Stimulated activated naive B cell treated with anti-CD40 and anti-IgM and Interleukin-4, amounts not matched to agents 10 μg/mL and 1 μg/mL and 100 μg/mL, for 72 hours (primary cell): Measurements from ENCODE around the gene CYP19A1.

Experiments
- ATAC-seq, 2 donors: fragments of 150-1000 bp; cut with Tn5 transposase; replicated peaks; 2 replicates each; pipeline ENCODE4 v1.10.0; 2021; ENCODE audit warnings: moderate library complexity in 1 of 2
- DNase-seq: peaks from one replicate; pipeline ENCODE4 v3.0.0; 2021
- H3K27ac Mint-ChIP-seq: one replicate; pipeline ENCODE4 v1.8.0; 2022; ENCODE audit warnings: mild to moderate bottlenecking, mixed read lengths
- H3K27me3 Mint-ChIP-seq, 2 donors: one replicate each; pipeline ENCODE4 v1.8.0; 2022; ENCODE audit warnings: mixed read lengths in 2 of 2
- H3K36me3 Mint-ChIP-seq, 2 donors: one replicate each; pipeline ENCODE4 v1.8.0; 2022; ENCODE audit warnings: mixed read lengths in 2 of 2, mild to moderate bottlenecking in 1 of 2
- H3K4me1 Mint-ChIP-seq, 2 donors: one replicate each; pipeline ENCODE4 v1.8.0; 2022; ENCODE audit warnings: mixed read lengths in 2 of 2, mild to moderate bottlenecking in 1 of 2
- H3K4me3 Mint-ChIP-seq, 2 donors: one replicate each; pipeline ENCODE4 v1.8.0; 2022; ENCODE audit warnings: mild to moderate bottlenecking in 2 of 2, mixed read lengths in 2 of 2, moderate library complexity in 1 of 2
- H3K9me3 Mint-ChIP-seq, 2 donors: one replicate each; pipeline ENCODE4 v1.8.0; 2022; ENCODE audit warnings: mixed read lengths in 2 of 2, mild to moderate bottlenecking in 1 of 2

CYP19A1 gene

DNA sequence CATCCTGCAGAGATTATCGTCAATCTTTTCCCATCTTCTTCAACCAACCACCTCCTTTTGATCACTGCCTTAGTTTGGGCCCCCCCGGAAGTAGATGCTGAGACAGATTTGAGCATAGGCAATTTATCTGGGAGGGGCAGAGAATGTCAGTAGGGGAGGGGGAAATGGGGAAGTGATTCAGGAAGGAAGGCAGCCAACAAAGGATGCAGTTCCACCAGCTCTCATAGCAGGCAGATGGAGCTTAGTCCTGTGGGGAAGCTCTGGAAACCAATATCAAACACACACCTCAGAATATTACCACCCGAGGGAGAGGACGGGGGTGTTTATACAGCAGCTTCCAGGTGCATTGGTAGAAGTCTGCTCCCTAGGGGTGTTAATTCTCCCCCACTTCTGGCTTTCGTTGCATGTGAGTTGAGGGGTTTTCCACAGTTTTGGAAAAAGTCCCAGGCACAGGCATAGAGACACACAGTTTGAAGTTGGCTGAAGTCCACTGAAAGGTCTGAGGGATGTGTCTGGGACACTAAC is 152.2 kb downstream of the CYP19A1 start:
- peaks cover 26 to 36% of the 10 kb centered on the region in 2 donors for H3K4me1 Mint-ChIP-seq
- peaks cover 6 to 11% of the 10 kb centered on the region in 2 donors for H3K27me3 Mint-ChIP-seq
- DNase-seq (no peak), ATAC-seq (peak in 1 of 2 donors; percentile 28)
- no peak overlapping the region for H3K4me3 Mint-ChIP-seq
- H3K27ac Mint-ChIP-seq, result no peak overlapping the region
- H3K9me3 Mint-ChIP-seq, result peaks cover 0 to 1% of the 10 kb centered on the region in 2 donors
- no peaks in the 10 kb centered on the region for H3K36me3 Mint-ChIP-seq

DNA sequence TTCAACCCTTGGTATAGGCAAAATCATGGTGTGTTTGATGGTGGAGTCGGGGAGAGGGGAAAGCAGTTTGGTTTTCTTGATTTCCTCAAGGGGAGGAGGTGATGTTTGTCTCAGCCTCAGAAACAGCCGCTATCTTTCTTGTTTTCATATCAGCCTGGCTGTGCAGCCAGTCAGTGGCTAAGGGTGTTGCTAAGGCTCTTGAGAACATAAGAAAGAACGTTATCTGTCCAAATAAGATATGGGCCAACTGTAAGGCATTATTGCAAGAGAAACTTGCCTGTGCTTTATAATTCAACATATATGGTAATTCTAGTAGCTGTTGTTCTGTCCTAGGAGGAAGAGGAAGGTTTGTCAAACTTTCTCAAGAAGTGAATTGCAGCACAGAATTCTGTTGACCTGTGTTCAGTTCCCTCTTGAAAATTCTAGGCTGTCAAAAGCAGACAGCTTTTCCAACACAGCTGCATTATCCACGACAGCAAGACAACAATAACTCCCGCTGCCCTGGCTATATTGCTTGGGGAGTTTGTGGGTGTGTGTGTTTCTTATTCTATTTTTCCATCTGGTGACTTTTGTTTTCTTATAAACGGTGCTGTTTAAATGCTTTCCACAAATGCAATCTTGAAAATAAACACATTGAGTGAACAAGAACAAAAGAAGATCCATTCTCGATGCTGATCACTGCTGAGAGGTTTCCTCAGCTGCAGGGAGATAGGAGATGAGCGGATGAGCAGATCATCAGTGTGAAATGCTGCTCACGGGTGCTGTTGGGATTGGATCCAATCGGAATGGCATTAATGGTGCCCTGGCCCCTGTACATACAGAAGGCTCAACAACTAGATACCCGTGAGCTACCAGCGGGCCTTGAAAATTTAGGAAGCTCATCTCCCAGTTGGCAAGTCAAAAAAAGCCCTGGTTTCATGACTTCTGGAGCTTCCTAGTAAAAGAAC is 152.9 kb downstream of the CYP19A1 start:
- H3K36me3 Mint-ChIP-seq, result no peaks in the 10 kb centered on the region
- no peak overlapping the region for H3K4me3 Mint-ChIP-seq
- ATAC-seq (no peak), DNase-seq (no peak)
- no peak overlapping the region for H3K27ac Mint-ChIP-seq
- peaks cover 5 to 11% of the 10 kb centered on the region in 2 donors for H3K27me3 Mint-ChIP-seq
- H3K9me3 Mint-ChIP-seq, result peaks cover 0 to 1% of the 10 kb centered on the region in 2 donors
- H3K4me1 Mint-ChIP-seq, result peaks cover 26 to 35% of the 10 kb centered on the region in 2 donors

DNA sequence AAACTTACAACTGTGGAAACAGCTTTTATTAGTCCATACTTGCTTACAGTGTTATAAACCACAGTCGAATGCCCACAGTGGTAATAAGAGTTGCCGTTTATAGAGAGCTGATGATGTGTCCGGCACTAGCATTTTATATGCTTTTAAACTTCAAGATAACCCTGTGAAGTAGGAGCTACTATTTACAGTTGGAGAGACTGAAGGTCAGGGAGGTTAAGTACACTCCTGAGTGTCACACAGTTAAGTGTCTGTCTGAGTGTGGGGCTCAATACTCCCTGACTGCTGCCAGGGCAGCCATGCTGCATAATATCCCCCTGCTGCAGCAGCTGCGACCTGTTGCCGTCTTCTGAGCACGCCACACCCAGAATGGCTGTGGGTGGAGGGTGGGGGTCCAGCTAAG is 153.8 kb downstream of the CYP19A1 start:
- Mint-ChIP-seq H3K36me3 (peaks cover 0 to 3% of the 10 kb centered on the region in 2 donors), H3K27me3 (peaks cover 9 to 11% of the 10 kb centered on the region in 2 donors), H3K27ac (no peak overlapping the region), H3K4me1 (peaks cover 26 to 32% of the 10 kb centered on the region in 2 donors), H3K4me3 (no peak overlapping the region), H3K9me3 (peaks cover 0 to 3% of the 10 kb centered on the region in 2 donors)
- DNase-seq, result no peak
- ATAC-seq, result no peak

DNA sequence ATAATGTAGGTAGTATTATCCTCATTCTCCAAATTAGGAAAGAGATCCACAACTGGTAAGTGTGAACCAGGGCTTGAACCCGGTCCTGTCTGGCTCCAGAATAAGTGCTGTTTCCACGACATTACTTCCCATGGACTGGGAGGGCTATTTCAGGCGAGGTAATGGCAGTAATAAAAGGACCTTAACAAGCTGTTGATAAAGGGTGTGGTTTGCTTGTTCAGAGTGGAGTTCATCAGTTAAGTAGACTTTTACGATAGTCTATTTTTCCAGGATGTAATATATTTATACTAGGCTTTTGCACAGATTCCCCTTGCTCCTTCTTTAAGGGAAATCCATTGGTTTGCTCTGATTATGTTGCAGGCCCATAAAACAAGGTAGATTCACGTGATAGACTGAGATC is 155.3 kb downstream of the CYP19A1 start:
- H3K9me3 Mint-ChIP-seq, result peaks cover 0 to 3% of the 10 kb centered on the region in 2 donors
- H3K36me3 Mint-ChIP-seq, result peaks cover 0 to 3% of the 10 kb centered on the region in 2 donors
- no peak overlapping the region for H3K4me3 Mint-ChIP-seq
- ATAC-seq (no peak), DNase-seq (no peak)
- H3K4me1 Mint-ChIP-seq, result peaks cover 20 to 27% of the 10 kb centered on the region in 2 donors
- H3K27ac Mint-ChIP-seq, result no peak overlapping the region
- H3K27me3 Mint-ChIP-seq, result peaks cover 5 to 11% of the 10 kb centered on the region in 2 donors

DNA sequence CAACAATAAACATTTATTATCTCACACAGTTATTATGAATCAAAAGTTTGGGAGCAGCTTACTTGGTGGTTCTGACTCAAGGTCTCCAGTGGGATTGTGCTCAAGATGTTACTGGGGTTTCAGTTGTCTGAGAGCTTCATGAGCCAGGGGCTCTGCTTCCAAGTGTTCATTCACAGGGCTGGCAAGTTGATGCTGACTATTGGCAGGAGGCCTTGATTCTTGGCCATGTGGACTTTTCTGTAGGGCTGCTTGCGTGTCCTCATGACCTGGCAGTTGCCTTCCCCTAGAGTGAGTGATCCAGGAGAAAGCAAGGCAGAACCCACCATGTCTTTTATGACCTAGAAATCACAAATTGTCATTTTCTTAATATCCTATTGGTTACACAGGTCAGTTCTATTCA is 156.5 kb downstream of the CYP19A1 start:
- Mint-ChIP-seq H3K4me1 (peaks cover 11 to 16% of the 10 kb centered on the region in 2 donors), H3K9me3 (peaks cover 0 to 3% of the 10 kb centered on the region in 2 donors), H3K36me3 (peaks cover 0 to 3% of the 10 kb centered on the region in 2 donors), H3K27ac (no peak overlapping the region), H3K4me3 (no peak overlapping the region), H3K27me3 (peaks cover 4 to 11% of the 10 kb centered on the region in 2 donors)
- DNase-seq (no peak), ATAC-seq (no peak)

DNA sequence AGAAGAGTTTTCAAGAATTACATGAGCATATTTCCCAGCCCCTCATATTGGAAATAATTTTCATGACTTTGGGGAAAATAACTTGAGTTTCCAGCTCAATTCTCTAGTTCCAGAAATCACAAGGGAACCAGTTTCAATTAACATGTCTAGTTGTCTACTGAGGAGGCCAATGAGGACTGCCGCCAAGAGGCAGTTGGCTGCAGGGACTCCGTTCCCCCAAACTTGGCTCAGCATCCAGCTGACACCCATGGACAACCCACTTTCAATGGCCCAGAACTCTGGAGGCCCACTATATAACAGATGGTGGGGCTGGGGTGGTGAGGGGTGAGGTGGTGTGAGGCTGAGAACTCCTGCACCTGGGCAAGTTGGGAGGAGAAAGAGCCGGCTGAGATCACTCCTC is 157.2 kb downstream of the CYP19A1 start:
- Mint-ChIP-seq H3K27me3 (peaks cover 4 to 11% of the 10 kb centered on the region in 2 donors), H3K36me3 (peaks cover 0 to 3% of the 10 kb centered on the region in 2 donors)

DNA sequence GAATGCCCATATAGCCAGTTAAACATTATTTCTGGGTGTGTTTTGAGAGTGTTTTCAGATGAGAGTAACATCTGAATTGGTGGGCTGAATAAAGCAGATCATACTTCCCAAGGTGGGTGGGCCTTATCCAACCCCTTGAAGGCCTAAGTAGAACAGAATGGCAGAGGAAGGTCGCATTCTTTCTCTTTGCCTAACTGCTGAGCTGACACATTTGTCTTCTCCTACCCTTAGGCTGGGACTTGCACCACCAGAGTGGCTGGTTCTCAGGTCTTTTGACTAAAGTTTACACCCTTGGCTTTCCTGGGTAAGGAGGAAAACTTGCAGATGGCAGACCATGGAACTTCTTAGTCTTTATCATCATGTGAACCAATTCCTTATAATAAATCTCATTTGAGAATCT is 157.9 kb downstream of the CYP19A1 start:
- Mint-ChIP-seq H3K36me3 (peaks cover 0 to 3% of the 10 kb centered on the region in 2 donors), H3K27me3 (peaks cover 4 to 11% of the 10 kb centered on the region in 2 donors)

More for the DNA sequence above, 157.2 kb downstream of the CYP19A1 start:
- DNase-seq (no peak), ATAC-seq (no peak)
- Mint-ChIP-seq H3K9me3 (peaks cover 0 to 3% of the 10 kb centered on the region in 2 donors), H3K4me1 (peaks cover 7 to 12% of the 10 kb centered on the region in 2 donors), H3K4me3 (no peak overlapping the region), H3K27ac (no peak overlapping the region)

DNA sequence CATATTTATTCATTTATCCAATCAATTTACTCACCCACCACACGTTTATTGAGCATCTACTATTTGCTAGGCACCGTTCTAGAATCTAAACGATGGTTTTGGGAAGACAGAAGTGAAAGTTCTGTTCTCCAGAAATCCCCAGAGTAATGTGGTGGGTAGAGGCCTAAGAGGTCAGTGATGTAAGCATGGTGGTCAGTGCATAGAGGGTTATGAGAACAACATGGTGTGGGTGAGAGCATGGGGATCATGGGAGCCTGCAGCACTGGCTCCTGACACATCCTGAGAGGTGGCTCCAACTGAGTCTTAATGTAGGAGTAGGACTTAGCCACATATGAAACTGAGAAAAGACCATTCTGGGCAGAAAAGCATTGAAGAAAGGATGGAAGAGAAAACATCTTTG is 158.4 kb downstream of the CYP19A1 start:
- DNase-seq (no peak), ATAC-seq (peak; percentile 86 to 94)
- Mint-ChIP-seq H3K36me3 (peaks cover 0 to 3% of the 10 kb centered on the region in 2 donors), H3K9me3 (peaks cover 0 to 3% of the 10 kb centered on the region in 2 donors), H3K27ac (no peak overlapping the region), H3K4me1 (peaks cover 5 to 12% of the 10 kb centered on the region in 2 donors), H3K27me3 (peaks cover 4 to 10% of the 10 kb centered on the region in 2 donors), H3K4me3 (no peak overlapping the region)

More for the DNA sequence above, 157.9 kb downstream of the CYP19A1 start:
- no peak overlapping the region for H3K4me3 Mint-ChIP-seq
- H3K4me1 Mint-ChIP-seq, result peaks cover 5 to 12% of the 10 kb centered on the region in 2 donors
- peaks cover 0 to 3% of the 10 kb centered on the region in 2 donors for H3K9me3 Mint-ChIP-seq
- ATAC-seq (no peak), DNase-seq (no peak)
- H3K27ac Mint-ChIP-seq, result no peak overlapping the region

DNA sequence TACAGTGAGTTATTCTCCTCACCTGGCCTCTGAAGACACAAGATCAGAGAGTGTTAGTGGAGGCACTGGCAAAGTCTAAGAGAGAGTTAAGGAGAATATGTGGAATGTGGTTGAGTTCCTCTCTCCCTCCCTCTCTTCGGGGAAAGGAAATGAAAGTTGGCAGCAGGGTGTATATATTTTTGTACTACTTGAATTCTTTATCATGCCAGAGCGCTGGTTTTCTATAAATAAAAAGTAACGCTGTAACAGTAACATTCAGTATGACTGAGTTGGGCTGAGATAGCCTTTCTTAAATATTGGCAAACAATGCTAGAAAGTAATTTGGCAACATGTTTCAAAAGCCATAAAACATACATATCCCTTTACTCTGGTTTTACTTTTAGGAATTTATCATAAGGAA is 166.2 kb downstream of the CYP19A1 start:
- peaks cover 4 to 7% of the 10 kb centered on the region in 2 donors for H3K4me1 Mint-ChIP-seq
- peaks cover 9 to 24% of the 10 kb centered on the region in 2 donors for H3K27me3 Mint-ChIP-seq
- H3K9me3 Mint-ChIP-seq, result no peaks in the 10 kb centered on the region
- H3K4me3 Mint-ChIP-seq, result no peak overlapping the region
- DNase-seq (no peak), ATAC-seq (no peak)
- H3K36me3 Mint-ChIP-seq, result no peaks in the 10 kb centered on the region
- no peak overlapping the region for H3K27ac Mint-ChIP-seq

DNA sequence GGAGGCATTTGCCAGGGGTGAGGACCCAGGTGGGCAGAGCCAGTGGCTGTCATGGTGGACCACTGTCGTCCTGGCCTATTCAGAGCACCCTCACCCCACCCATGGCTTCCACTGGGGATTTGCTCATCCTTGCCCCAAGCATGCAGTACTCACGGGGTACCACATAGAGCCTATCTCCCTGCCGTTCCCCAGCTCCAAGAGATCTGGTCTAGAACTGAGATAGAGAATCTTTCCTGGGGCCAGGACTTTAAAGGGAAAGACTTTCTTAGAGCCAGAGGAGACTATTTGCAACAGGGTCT is 166.8 kb downstream of the CYP19A1 start:
- Mint-ChIP-seq H3K36me3 (no peaks in the 10 kb centered on the region), H3K4me1 (peaks cover 4 to 7% of the 10 kb centered on the region in 2 donors), H3K9me3 (no peaks in the 10 kb centered on the region), H3K4me3 (no peak overlapping the region), H3K27me3 (peaks cover 9 to 24% of the 10 kb centered on the region in 2 donors), H3K27ac (no peak overlapping the region)
- no peak for ATAC-seq
- no peak for DNase-seq

DNA sequence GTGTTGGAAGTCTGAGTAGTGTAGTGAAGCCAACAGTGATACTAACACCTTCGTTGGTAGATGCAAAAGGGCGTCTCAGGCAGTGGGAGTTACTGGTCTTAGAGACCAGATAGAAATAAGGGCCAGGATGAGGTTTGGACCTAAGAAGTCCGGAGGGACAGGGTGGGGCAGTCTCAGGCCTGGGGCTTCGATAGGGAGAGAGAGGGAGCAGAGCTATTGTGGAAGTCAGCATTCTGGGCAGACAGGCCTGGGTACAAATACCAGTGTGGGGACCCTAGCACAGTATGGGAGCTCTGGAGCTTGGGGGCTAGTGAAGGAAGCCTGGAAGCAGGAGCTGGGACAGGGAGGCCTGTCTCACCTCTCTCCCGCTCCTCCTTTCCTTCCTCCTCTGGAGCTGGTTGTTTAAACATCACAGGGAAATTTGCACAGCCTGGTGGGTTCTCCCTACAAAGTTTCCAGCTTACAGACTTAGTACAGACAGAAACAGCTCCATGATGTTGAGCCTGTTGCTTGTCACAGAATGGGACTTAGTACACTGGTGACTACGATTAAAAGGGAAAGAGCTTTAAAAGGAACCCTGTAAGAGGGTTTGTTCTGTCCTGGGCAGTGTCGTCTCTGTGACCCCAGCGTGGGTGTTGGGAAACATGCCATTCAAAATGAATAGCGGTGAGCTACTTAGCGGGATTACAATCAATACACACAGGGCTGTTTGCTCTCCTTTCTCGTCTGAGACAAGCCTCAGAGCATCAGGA is 167.3 kb downstream of the CYP19A1 start:
- peaks cover 9 to 24% of the 10 kb centered on the region in 2 donors for H3K27me3 Mint-ChIP-seq
- H3K9me3 Mint-ChIP-seq, result no peaks in the 10 kb centered on the region
- H3K27ac Mint-ChIP-seq, result no peak overlapping the region
- no peak overlapping the region for H3K4me3 Mint-ChIP-seq
- ATAC-seq (no peak), DNase-seq (no peak)
- peaks cover 4 to 7% of the 10 kb centered on the region in 2 donors for H3K4me1 Mint-ChIP-seq
- no peaks in the 10 kb centered on the region for H3K36me3 Mint-ChIP-seq

DNA sequence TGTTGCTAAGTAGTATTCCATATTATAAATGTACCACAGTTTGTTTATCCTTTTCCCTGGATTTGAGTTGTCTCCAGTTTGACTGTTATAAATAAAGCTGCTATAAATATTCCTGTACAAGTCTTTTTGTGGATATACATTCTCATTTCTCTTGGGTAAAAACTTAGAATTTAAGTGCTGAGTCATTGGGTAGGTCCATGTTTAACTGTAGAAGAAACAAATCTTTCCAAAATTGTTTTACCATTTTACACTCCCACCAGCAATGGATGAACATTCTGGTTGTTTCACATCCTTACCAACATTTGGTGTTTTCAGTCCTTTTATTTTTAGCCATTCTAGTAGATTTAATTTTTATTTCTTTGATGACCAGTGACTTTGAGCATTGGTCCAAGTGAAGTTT is 169.7 kb downstream of the CYP19A1 start:
- ATAC-seq (no peak), DNase-seq (no peak)
- H3K4me1 Mint-ChIP-seq, result peaks cover 5 to 9% of the 10 kb centered on the region in 2 donors
- no peak overlapping the region for H3K4me3 Mint-ChIP-seq
- no peaks in the 10 kb centered on the region for H3K36me3 Mint-ChIP-seq
- no peak overlapping the region for H3K27ac Mint-ChIP-seq
- H3K27me3 Mint-ChIP-seq, result peaks cover 13 to 38% of the 10 kb centered on the region in 2 donors
- H3K9me3 Mint-ChIP-seq, result no peaks in the 10 kb centered on the region

DNA sequence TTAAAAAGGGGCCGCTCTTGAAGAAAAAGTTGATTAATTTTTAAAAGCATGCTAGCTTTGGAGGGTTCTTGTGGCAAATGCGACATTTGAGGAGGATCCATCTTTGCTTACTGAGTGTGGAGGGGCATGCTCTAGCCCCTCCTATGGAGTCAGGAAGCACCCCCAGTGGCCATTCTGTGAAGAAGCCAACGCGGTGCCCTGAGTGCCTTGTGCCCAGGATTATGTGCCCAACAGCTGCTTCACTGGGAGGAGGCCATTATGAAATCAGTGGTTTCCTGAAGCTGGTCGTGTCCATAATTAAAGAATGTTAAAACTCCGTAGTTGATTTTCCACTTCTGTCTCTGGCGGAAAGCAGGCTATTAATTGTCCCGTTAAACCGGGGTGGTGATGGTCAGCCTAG is 174.6 kb downstream of the CYP19A1 start:
- Mint-ChIP-seq H3K36me3 (no peaks in the 10 kb centered on the region), H3K27me3 (peaks cover 19 to 29% of the 10 kb centered on the region in 2 donors), H3K9me3 (no peaks in the 10 kb centered on the region), H3K4me3 (no peak overlapping the region), H3K27ac (no peak overlapping the region), H3K4me1 (peaks cover 5 to 12% of the 10 kb centered on the region in 2 donors)
- no peak for DNase-seq
- peak in 1 of 2 donors; percentile 31 for ATAC-seq
